IPS-NIHi7 (cell line): ENCODE results near the gene RPP25L.

ENCODE experiments used
- DNase-seq: peaks from one replicate; pipeline ENCODE4 v3.0.0; 2012; ENCODE audit warnings: mixed read lengths; ENCODE audit errors: extremely low spot score

Gene RPP25L

GRCh38 chr9:34637356-34638137 lies 25.6 kb upstream of the RPP25L start, which contains the start of gene SIGMAR1:
SIGMAR1 (minus strand) TSS chr9:34637787; CDS start chr9:34637697, 90 bp downstream.
- DNase-seq = peak; percentile 92

GRCh38 chr9:34636791-34637355 lies 25.0 kb upstream of the RPP25L start:
- DNase-seq = no peak

DNA sequence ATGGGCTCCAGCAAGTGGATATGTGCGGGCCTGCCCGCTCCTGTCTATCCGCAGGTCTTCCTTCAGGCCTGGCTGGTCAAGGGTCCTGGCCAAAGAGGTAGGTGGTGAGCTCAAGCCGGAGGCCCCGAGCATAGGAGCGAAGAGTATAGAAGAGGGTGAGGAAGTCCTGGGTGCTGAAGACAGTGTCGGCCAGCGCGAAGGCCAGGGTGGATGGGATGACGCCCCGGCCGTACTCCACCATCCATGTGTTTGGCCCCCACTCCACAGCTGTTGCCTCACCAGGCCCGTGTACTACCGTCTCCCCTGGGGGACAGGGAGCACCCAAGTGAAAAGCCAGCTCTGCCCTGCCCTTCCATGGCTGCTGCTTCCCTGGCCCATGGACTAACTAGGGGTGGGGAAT lies 23.7 kb upstream of the RPP25L start:
- no peak for DNase-seq

- no peak for DNase-seq
Observed at GRCh38 chr9:34634551-34635248, 22.8 kb upstream of the RPP25L start.

DNA sequence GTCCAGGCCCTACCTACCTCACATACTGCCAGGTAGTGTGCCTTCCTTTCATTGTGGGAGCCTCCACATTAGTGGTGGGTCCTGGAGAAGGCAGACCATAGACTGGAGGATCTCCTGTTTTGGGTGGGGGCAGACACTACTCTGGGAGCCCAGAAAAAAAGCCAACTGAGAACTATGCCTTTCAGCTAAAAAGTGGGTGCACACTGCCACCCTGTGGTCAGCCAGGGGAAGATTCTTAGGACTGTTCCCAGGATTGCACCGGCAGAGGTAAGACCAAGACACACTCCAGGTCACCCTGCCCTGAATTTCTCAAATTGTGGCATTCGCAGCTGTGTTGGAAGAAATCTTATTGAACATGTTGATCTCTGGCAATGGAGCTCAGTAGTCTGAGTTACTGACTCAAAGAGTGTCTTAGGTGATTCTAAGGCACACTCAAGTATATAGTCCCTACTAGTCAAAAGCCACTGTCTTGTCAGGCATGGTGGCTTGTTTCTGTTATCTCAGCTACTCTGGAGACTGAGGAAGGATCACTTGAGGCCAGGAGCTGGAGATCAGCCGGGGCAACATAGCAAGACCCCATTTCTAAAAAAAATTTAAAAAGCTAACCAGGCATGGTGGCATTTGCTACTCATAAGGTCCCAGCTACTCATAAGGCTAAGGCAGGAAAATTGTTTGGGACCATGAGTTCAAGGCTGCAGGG lies 22.1 kb upstream of the RPP25L start:
- peak; percentile 79 for DNase-seq

GRCh38 chr9:34633166-34633565 lies 21.3 kb upstream of the RPP25L start:
- DNase-seq = no peak

- no peak for DNase-seq
Observed at GRCh38 chr9:34630402-34631154, 18.7 kb upstream of the RPP25L start.

GRCh38 chr9:34629491-34629808 lies 17.6 kb upstream of the RPP25L start:
- DNase-seq = no peak

GRCh38 chr9:34628656-34629490 lies 17.0 kb upstream of the RPP25L start, which contains the start of gene ARID3C:
ARID3C (minus strand) TSS chr9:34629066; CDS start chr9:34628014, 1,052 bp downstream.
- DNase-seq = peak; percentile 52

- DNase-seq = no peak
Observed at GRCh38 chr9:34627716-34628655, 16.1 kb upstream of the RPP25L start.

GRCh38 chr9:34625186-34625486 lies 13.2 kb upstream of the RPP25L start:
- DNase-seq = no peak

DNA sequence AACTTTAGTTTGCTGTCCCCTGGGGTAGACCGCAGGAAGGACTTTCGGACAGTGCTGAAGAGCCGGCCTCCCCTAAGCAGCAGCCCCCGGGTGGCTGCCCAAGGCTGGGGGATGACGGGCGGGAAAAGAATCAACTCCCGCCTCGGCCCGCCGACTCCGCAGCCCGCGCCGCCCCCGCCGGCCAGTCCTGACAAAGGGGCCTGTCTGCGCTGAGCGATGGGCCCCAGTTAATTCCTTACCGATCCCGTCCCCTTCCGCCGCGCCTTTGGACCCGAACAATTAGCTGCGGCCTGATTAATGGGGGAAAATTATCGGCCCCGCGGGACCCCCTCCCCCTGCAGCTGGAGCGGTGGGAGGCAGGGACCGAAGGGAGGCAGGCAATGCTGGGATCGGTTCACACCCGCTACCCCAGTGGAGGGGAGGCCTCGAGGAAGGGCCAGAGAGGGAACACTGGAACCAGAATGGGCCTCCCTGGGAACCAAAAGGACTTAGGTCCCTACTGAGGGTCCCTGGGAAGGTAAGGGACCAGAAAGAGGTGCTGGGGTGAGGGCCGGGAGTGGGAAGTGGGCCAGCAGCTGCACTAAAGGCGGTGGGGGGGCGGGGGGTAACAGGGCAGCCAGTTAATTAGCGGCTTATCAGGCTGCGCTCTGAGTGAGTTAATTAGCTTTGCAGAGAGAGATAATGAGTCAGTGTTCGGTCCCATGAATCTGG lies 12.7 kb upstream of the RPP25L start:
- no peak for DNase-seq

DNA sequence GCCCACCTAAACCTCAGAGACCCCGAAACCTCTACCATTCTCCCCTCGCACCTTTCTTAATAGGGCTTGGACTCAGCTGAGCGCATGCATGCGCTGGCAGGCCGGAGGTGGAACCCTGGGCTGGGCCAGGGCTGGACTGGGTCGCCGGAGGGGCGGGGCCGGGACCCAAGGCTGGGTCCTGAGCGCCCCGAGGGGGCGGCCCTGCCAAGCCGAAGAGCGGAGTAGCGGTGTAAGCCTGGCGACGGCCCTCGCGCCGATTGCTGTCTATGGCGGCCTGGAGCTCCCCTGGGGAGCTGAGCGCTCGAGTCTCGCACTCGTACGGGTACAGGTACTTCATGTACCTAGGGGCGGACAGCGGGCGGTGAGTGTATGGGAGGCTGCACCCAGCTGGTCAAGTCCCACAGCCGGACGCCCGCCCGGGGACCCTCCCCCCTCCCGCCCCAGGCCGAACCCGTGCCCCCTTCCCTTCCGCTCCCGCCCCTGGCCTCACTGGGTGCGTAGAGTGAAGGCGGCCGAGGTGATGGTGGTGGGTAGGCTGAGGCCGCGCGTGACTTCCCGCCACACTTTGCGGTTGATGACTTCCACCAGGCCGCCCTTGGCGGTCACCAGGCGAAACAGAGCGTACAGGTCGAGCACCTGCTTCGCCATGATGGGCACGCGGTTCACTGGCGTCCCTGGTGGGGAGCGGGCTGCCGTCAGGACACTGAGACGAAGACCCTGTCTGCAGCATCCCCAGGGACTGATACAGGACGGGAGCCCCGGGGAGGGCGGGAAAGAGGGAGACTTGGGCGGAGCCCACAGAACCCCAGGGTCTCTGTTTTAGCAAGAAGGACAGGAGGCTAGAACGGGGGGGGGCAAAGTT lies 11.7 kb upstream of the RPP25L start:
- no peak for DNase-seq

GRCh38 chr9:34620061-34620994 lies 8.4 kb upstream of the RPP25L start, which contains the start of gene DCTN3:
DCTN3 (minus strand) TSS chr9:34620495; CDS start chr9:34620464, 31 bp downstream.
- DNase-seq = peak; percentile 96

DNA sequence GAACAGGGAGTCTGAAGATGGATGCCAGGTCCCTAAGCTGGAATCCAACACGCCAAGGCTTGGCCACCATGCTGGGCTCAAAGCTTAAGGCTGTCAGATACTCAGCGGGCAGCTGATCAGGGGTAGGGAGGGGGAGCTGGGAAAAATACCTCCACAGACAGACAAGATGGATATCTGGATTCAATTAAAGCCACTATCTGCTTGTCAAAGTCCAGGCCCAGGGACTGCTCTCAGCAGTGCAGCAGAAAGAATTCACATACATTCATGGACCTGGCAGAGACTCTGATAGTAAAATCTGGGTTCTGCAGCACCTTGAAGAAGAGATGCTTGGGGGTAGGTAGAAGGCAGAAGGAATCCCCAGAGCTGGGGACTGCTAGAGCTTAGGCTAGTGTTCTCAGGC lies 3.2 kb upstream of the RPP25L start:
- DNase-seq = no peak

DNA sequence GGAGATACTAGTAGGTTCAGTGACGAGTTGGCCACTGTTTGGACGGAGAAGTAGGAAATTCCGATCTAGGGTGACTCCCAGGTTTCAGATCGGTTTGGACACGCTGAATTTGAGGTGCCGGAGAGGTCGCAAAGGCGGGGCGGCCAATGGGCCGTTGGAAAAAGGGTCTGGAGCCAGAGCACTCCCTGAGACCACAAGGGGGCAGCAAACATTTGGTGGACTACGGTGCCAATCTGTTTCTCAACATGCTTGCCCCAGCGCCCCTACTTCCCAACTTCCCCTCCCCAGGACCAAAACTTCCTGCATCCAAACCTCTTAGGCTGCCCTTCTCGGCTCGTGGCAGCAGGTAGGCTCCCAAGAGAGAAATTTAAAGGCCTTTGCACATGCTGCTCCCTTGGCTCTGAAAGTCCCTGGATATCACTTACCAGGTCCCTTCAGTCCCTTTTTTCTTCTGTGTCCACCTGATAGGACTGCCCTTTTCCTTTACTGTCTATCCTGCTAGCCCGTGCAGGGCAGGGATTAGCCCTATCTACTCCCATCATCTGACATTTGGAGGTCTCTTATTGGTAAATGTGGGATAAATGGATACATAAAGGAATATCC lies 992 bp upstream of the RPP25L start:
- DNase-seq = peak; percentile 87
